MCF 10A (cell line): ENCODE results near the gene HNRNPA2B1. TPM values are rescaled to one million over a fixed set of nuclear protein-coding genes. Genes with fewer than 3 reads are reported as not detected.

Experiments used
- BruUV-seq: library from RNA; stranded (reverse); fragments of 400-500 nt; replicated peaks from 2 replicates; lab custom pipeline; 2021; lab: Mats Ljungman, UMichigan
- CTCF ChIA-PET: fragments of 300-600 bp; sonication (Branson Sonifier 250); formaldehyde crosslinking; extraction: SDS; loops from one replicate; lab custom pipeline; 2021; ENCODE audit warnings: antibody characterized with exemption, inconsistent platforms; lab: Yijun Ruan, JAX
- POLR2A ChIA-PET: fragments of 300-600, 350-650 bp; sonication (Branson Sonifier 250); formaldehyde crosslinking; extraction: SDS; loops from one replicate; lab custom pipeline; 2020; ENCODE audit warnings: antibody characterized with exemption, inconsistent platforms; lab: Yijun Ruan, JAX
- DNase-seq: peaks from one replicate; pipeline ENCODE4 v3.0.0-alpha.2; 2018; ENCODE audit not compliant: unreplicated experiment
- H3K27ac Mint-ChIP-seq: one replicate; pipeline ENCODE4 v1.8.0; 2022; ENCODE audit warnings: mild to moderate bottlenecking, low read depth, mixed read lengths; ENCODE audit not compliant: unreplicated experiment
- H3K27me3 Mint-ChIP-seq: one replicate; pipeline ENCODE4 v1.8.0; 2022; ENCODE audit warnings: mixed read lengths; ENCODE audit not compliant: insufficient read depth, unreplicated experiment
- H3K36me3 Mint-ChIP-seq: one replicate; pipeline ENCODE4 v1.8.0; 2022; ENCODE audit warnings: mild to moderate bottlenecking, moderate library complexity, mixed read lengths; ENCODE audit not compliant: insufficient read depth, unreplicated experiment
- H3K4me1 Mint-ChIP-seq: one replicate; pipeline ENCODE4 v1.8.0; 2022; ENCODE audit warnings: mixed read lengths; ENCODE audit not compliant: insufficient read depth, unreplicated experiment
- H3K4me3 Mint-ChIP-seq: one replicate; pipeline ENCODE4 v1.8.0; 2022; ENCODE audit warnings: mild to moderate bottlenecking, moderate library complexity, mixed read lengths; ENCODE audit not compliant: unreplicated experiment
- H3K9me3 Mint-ChIP-seq: one replicate; pipeline ENCODE4 v1.8.0; 2022; ENCODE audit warnings: mixed read lengths; ENCODE audit not compliant: unreplicated experiment
- intact Hi-C: fragments of 100-400 bp; cut with micrococcal nuclease; formaldehyde crosslinking; loops from 2 replicates; pipeline ENCODE4 v1.14.1; 2022
- total RNA-seq: library from RNA; stranded (reverse); gene quantifications from 2 replicates; pipeline ENCODE4 v1.2.3, GENCODE V29; 2022
- TF ChIP-seq, protein P1 (sequence below): fragments of 200-600 bp; IDR thresholded peaks from one replicate; pipeline ENCODE4 v1.8.0; 2022; ENCODE audit warnings: antibody characterized with exemption, mild to moderate bottlenecking; ENCODE audit not compliant: unreplicated experiment

The HNRNPA2B1 gene
- total RNA-seq, 1 experiment from 2014 or later, result 646 TPM

DNA sequence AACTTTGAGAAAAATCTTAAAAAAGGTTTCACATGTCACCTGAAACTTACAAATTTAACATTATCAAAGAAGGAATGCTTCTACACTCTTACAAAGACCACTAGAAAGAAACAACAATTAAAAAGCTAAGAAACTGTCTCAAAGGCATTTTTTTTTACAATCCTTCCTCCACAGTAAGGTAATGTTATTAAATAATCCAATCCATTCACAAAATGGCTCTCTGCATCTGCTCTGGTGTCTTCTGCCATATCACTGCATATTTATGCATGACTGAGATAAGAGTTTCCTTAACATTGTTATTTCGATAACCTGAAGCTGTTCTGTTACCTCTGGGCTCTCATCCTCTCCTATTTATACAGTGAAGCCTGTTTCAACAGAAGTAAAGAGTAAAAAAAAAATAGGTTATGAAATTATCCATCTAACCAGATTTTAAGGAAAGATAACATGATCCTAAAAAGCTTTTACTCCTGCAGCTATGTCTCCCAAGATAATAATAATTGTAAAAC lies 8.5 kb downstream of the HNRNPA2B1 start:
- Mint-ChIP-seq H3K36me3 (peaks cover 100% of the 10 kb centered on the region), H3K27me3 (no peaks in the 10 kb centered on the region), H3K27ac (no peak overlapping the region), H3K4me1 (peaks cover 26% of the 10 kb centered on the region), H3K4me3 (no peak overlapping the region), H3K9me3 (no peaks in the 10 kb centered on the region)
- ChIA-PET CTCF (interaction anchor here (0.6 to 4.8 kb wide), 9 partner anchors 9 to 299 kb away, joined by 3 to 43 read pairs (median 4); no protein-coding TSS in a partner anchor), POLR2A (interaction anchor here (0.7 to 12.9 kb wide), 10 partner anchors 8 to 310 kb away, joined by 3 to 268 read pairs (median 8); partner anchors contain the start of genes CBX3 and HNRNPA2B1)
- intact Hi-C loops, result no loop called here
- DNase-seq, result no peak
- TF ChIP-seq, protein P1, sequence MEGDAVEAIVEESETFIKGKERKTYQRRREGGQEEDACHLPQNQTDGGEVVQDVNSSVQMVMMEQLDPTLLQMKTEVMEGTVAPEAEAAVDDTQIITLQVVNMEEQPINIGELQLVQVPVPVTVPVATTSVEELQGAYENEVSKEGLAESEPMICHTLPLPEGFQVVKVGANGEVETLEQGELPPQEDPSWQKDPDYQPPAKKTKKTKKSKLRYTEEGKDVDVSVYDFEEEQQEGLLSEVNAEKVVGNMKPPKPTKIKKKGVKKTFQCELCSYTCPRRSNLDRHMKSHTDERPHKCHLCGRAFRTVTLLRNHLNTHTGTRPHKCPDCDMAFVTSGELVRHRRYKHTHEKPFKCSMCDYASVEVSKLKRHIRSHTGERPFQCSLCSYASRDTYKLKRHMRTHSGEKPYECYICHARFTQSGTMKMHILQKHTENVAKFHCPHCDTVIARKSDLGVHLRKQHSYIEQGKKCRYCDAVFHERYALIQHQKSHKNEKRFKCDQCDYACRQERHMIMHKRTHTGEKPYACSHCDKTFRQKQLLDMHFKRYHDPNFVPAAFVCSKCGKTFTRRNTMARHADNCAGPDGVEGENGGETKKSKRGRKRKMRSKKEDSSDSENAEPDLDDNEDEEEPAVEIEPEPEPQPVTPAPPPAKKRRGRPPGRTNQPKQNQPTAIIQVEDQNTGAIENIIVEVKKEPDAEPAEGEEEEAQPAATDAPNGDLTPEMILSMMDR, result no peak
- BruUV-seq, result TSS peak; percentile 70

DNA sequence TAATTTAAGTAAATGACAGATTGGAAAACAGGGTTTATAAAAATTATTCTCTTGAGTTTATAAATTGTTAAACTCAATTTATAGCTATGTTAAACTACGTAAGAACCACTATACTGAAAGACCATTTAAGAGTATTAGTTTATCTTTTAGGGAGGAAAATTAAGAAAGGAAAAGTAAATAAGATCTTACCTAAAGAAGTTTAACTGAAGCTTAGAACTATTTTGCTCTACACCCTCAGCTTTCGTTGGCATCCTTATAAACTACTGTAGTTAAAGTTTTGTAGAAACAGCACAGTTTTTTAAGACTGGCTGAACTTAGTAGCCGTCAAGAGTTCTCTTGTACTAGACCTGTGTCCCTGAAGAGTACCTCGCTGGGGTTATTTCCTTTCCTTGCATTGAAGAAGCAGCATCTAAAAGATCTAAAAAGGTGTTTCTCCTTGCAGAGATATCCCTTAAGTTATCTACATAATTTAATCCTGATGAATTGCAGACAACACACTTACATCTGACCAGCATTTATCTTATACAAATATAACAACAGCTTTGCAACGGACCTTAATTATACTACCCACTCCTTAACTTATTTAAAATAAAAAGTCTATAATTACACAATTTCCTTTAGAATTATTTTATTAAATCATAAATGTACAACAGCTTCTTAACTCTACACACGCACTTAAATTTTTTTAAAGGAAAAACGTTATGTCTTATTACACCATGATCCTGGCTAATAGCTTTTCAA lies 9.1 kb downstream of the HNRNPA2B1 start:
- DNase-seq, result no peak
- Mint-ChIP-seq H3K4me1 (peaks cover 20% of the 10 kb centered on the region), H3K36me3 (peaks cover 100% of the 10 kb centered on the region), H3K27ac (no peak overlapping the region), H3K27me3 (no peaks in the 10 kb centered on the region), H3K9me3 (no peaks in the 10 kb centered on the region), H3K4me3 (no peak overlapping the region)
- ChIA-PET POLR2A (interaction anchor here (0.6 to 12.9 kb wide), 11 partner anchors 7 to 309 kb away, joined by 3 to 268 read pairs (median 4); partner anchors contain the start of genes CBX3 and HNRNPA2B1), CTCF (interaction anchor here (0.7 to 4.8 kb wide), 9 partner anchors 8 to 476 kb away, joined by 3 to 43 read pairs (median 4); no protein-coding TSS in a partner anchor)
- TF ChIP-seq, protein P1, result no peak
- BruUV-seq, result no TSS peak
- intact Hi-C loops, result no loop called here

- H3K4me1 Mint-ChIP-seq, result peaks cover 11% of the 10 kb centered on the region
- ChIA-PET POLR2A (interaction anchor here (0.6 to 12.9 kb wide), 8 partner anchors 6 to 159 kb away, joined by 3 to 268 read pairs (median 19); partner anchors contain the start of genes CBX3 and HNRNPA2B1), CTCF (interaction anchor here (0.8 to 4.8 kb wide), 3 partner anchors 27 to 100 kb away, joined by 4 to 43 read pairs (median 4); no protein-coding TSS in a partner anchor)
- TF ChIP-seq, protein P1, result no peak
- no peak overlapping the region for H3K4me3 Mint-ChIP-seq
- H3K9me3 Mint-ChIP-seq, result no peaks in the 10 kb centered on the region
- H3K27ac Mint-ChIP-seq, result no peak overlapping the region
- no peaks in the 10 kb centered on the region for H3K27me3 Mint-ChIP-seq
- BruUV-seq, result no TSS peak
- intact Hi-C loops, result no loop called here
- no peak for DNase-seq
- peaks cover 98% of the 10 kb centered on the region for H3K36me3 Mint-ChIP-seq
These were observed 10.1 kb downstream of the HNRNPA2B1 start for GRCh38 chr7:26190417-26190869.

GRCh38 chr7:26189697-26190096 lies 10.8 kb downstream of the HNRNPA2B1 start:
- no peaks in the 10 kb centered on the region for H3K27me3 Mint-ChIP-seq
- ChIA-PET CTCF (interaction anchor here (0.6 to 2.6 kb wide), 6 partner anchors 8 to 297 kb away, joined by 3 to 15 read pairs (median 6); no protein-coding TSS in a partner anchor), POLR2A (interaction anchor here (0.8 to 11.9 kb wide), 5 partner anchors 7 to 957 kb away, joined by 3 to 202 read pairs (median 5); partner anchors contain the start of genes CBX3 and HNRNPA2B1)
- H3K36me3 Mint-ChIP-seq, result peaks cover 94% of the 10 kb centered on the region
- no peak overlapping the region for H3K4me3 Mint-ChIP-seq
- intact Hi-C loops, result no loop called here
- BruUV-seq, result no TSS peak
- H3K4me1 Mint-ChIP-seq, result peaks cover 7% of the 10 kb centered on the region
- TF ChIP-seq, protein P1, result no peak
- no peak overlapping the region for H3K27ac Mint-ChIP-seq
- no peak for DNase-seq
- H3K9me3 Mint-ChIP-seq, result no peaks in the 10 kb centered on the region
